Measurements from ENCODE around the gene ABI1. TPM values are rescaled to one million over a fixed set of nuclear protein-coding genes. Genes with fewer than 3 reads are reported as not detected.
"Not testable (repeated sequence)": the region's sequence is repeated elsewhere in the genome, so short reads cannot be mapped to it uniquely, and the experiment has no call there.

The ABI1 gene
- 53.6 and 54.6 TPM in 2 replicates for total RNA-seq (2014; rRNA removed; shearing (Covaris generic))

DNA sequence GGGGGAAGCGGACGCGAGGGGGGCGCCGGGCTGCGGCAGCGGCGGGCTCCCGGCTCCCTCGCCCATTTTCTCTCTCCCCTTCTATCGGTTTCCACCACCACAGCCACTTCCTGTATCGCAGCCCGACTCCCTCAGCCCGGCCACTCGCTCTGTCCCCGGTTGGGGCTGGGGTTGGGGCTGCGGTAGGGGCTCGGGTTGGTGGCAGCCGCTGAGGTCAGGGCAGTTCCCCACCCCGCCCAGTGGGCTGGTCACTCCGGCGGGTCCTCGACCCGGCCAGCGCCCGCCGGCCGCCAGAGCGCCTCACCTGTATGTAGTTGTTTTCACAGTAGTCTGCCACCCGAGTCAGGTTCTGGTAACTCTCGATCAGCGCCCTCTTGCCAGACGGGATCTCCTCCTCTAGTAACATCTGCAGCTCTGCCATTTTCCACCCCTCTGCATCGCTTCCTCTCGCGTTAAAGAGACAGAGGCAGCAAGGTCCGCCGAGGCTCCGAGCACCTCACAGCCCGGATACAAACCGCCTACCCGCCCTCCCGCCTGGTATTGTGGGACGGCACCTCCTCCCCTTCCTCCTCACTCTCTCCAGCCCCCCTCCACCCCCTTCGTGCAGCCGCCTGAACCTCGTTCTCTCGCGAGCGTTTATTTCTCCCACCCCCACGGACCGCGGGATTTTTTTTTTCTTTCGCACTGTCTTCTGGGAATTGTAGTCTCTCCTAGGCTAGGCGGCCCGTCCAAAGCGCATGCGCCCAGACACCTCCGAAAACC is at the start of gene ABI1:
Gene ABI1 (minus strand): TSS at position 516 of the 762 bp plus-strand sequence. CDS start 95 bp downstream, at position 421.
- peak; percentile 98 for DNase-seq (ENCODE audit: low spot score)

DNA sequence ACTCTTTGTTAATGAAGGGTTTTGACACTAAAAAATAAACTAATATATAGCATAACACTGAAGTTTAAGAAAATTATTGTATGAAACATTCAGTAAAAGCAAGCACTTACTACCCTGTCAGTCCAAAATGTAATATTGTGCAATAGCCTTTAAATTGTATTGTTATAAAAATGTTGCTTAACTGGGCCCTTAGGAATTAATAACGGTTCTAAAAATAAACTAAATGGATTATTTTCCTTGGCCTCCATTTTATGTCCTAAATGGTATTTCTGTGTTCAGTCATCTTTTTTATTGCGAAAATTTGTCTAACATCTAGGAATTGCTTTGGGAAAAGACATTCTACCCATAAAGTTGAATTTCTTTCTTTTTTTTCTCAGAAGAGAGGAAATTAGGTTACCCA is 49.0 kb upstream of the ABI1 start:
- DNase-seq (ENCODE audit: low spot score): no peak

DNA sequence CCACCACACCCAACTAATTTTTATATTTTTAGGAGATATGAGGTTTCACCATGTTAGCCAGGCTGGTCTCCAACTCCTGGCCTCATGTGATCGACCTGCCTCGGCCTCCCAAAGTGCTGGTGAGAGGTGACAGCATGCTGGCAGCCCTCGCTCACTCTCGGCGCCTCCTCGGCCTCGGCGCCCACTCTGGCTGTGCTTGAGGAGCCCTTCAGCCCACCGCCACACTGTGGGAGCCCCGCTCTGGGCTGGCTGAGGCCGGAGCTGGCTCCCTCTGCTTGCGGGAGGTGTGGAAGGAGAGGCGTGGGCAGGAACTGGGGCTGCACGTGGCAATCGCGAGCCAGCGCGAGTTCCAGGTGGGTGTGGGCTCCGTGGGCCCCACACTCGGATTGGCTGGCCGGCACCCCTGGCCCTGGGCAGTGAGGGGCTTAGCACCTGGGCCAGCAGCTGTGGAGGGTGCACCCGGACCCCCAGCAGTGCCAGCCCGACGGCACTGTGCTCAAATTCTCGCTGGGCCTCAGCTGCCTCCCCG is 44.6 kb upstream of the ABI1 start:
- not testable (repeated sequence) for DNase-seq (ENCODE audit: low spot score)

GRCh38 chr10:26903431-26904217 is 42.9 kb upstream of the ABI1 start:
- DNase-seq (ENCODE audit: low spot score): no peak

GRCh38 chr10:26892306-26892923 is 31.7 kb upstream of the ABI1 start:
- DNase-seq (ENCODE audit: low spot score): not testable (repeated sequence)

- peak; percentile 33 for DNase-seq (ENCODE audit: low spot score)
Observed at GRCh38 chr10:26890956-26891355, 30.2 kb upstream of the ABI1 start.

- peak; percentile 4 for DNase-seq (ENCODE audit: low spot score)
Observed at GRCh38 chr10:26887611-26888215, 27.0 kb upstream of the ABI1 start.

GRCh38 chr10:26881600-26882331 is 21.0 kb upstream of the ABI1 start:
- peak; percentile 51 for DNase-seq (ENCODE audit: low spot score)

GRCh38 chr10:26879744-26880143 is 19.0 kb upstream of the ABI1 start:
- DNase-seq (ENCODE audit: low spot score): peak; percentile 9

GRCh38 chr10:26870766-26871165 is 10.0 kb upstream of the ABI1 start:
- DNase-seq (ENCODE audit: low spot score): no peak

DNA sequence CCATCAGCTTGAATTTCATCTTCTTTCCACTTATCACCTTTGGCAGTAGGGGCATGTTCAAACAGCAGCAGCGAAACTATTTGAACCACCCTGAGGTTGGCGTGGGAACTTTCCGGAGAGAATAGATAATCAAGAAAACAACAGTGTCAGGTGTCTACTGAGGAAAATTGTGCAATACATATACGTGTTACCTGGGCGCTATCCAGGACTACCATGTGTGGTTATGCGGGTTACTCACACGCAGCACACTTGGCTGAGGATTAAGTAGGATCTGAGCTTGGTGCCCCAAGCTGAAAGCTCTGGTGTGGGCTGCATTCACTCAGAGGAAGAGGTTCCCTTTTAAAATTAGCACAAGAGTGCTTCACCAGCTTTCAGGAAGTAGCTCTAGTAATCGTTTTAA is 8.8 kb upstream of the ABI1 start:
- DNase-seq (ENCODE audit: low spot score): no peak

GRCh38 chr10:26863351-26864076 is 2.8 kb upstream of the ABI1 start:
- no peak for DNase-seq (ENCODE audit: low spot score)

DNA sequence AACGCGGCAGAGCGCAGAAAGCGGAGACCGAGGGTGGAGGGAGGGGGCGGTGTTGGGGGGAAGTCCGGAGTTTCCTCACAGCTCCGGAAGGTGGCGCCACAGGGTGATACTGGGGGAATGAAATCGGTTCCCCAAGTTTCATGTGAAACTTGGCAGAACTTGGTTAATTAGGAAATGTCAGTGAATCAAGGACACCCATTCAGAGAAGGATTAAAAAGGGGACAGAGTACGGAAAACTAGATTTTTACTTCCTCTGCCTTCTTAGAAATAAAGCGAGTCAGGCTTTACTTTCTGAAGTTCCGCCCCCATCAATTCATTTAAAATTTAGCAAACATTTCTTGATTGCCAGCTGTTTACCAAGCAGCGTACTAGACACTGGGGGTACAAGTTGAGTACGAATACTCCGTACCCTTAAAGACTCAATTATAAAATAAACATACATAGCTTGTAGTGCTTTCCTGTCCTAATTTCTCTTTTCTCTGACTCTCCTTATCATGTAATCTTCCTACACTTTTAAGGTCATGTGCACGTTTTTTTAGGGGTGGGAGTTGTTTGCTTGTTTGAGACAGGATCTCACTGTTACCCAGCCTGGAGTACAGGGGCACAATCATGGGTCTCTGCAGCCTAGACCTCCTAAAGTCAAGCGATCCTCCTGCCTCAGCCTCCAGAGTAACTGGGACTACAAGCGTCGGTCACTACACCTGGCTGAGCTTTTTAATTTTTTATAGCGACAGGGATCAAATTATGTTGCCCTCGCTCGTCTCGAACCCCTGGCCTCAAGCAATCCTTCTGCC is 644 bp upstream of the ABI1 start:
- no peak for DNase-seq (ENCODE audit: low spot score)

DNA sequence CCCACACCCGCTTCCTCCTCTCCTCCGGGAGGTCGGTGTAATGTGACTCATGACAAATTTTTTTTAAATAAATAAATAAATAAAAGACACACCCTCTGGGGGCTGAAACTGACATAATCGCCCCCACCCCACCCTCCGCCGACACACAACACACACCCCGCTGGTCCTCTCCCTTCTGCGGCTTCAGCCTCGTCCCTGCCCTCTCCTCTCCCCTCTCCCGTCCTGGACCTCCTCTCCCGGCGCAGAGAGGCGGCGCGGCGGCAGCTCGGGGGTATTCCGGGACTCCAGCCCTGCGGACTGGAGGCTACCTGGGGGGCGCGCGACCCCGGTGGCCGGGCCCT is 686 bp downstream of the ABI1 start:
- peak; percentile 71 for DNase-seq (ENCODE audit: low spot score)

GRCh38 chr10:26859241-26860101 is 1.3 kb downstream of the ABI1 start:
- peak; percentile 6 for DNase-seq (ENCODE audit: low spot score)

DNA sequence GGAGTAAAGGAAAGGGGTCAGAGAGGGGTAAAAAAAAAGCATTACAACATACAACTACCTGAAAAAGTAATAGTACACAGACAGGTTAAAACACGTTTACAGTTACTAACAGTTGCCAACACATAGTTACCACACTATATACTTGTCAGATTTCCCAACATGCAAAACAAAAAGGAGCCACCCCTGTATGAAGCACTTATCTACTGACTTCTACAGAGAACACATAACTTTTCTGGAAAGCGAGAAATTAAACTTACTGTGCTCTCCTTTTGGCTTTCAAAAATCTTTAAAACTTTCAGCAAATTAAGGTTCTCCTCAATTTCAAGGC is 2.1 kb downstream of the ABI1 start:
- peak; percentile 8 for DNase-seq (ENCODE audit: low spot score)

GRCh38 chr10:26857991-26858706 is 2.6 kb downstream of the ABI1 start:
- peak; percentile 10 for DNase-seq (ENCODE audit: low spot score)

DNA sequence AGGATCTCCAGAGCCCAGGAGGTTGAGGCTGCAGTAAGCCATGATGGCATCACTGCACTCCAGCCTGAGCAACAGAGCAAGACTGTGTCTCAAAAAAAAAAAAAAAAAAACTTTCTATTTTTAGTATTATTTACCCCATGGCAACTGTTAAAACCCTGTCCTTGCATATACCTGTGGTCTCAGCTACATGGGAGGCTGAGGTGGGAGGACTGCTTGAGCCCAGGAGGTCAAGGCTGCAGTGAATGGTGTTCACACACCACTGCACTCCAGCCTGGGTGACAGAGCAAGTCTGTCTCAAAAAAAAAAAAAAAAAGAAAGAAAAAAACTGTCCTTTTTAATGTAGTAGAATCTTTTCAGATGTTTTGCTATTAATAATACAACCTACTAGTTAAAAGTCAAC is 3.2 kb downstream of the ABI1 start:
- not testable (repeated sequence) for DNase-seq (ENCODE audit: low spot score)

Measured in A172 (cell line).